Peyer's patch (tissue), 4 donors: ENCODE measurements around the gene BPI.

Source experiments
- POLR2A ChIP-seq, 2 donors: fragments of 450-650 bp; IDR thresholded peaks; one replicate each; pipeline ENCODE4 v1.5.1; 2017; ENCODE audit warnings: antibody characterized with exemption in 2 of 2, mild to moderate bottlenecking in 2 of 2, moderate library complexity in 2 of 2
- TF ChIP-seq, protein P1 (sequence below), 6 experiments: fragments of 450-650 bp in 4 of 6; fragments of 200-600 bp in 2 of 6; sonication (generic) in 1 of 6; IDR thresholded peaks; one replicate each; pipeline ENCODE4 v1.5.1; 2017 to 2019; ENCODE audit warnings: antibody characterized with exemption in 6 of 6, mild to moderate bottlenecking in 3 of 6, moderate library complexity in 1 of 6

DNA sequence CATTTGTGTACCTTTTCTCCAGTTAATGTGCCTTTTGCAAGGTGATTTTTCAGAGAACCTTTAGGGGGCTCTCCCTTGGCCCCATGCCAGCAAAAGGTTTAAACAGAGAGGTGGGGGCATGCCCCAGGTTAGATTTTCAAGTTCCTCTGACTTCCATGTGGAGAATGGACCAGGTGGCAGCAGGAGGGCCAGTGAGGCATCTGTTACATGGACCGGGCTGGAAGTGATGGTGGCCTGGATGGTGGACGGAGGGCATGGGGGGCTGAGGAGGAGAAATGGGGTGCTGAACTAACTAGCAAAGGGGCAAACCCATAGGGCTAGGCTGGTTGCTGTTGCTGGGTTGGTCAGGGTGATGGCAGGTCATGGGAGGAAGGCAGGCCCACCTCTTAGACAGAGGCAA lies 20.7 kb upstream of the BPI start:
- TF ChIP-seq, protein P1, sequence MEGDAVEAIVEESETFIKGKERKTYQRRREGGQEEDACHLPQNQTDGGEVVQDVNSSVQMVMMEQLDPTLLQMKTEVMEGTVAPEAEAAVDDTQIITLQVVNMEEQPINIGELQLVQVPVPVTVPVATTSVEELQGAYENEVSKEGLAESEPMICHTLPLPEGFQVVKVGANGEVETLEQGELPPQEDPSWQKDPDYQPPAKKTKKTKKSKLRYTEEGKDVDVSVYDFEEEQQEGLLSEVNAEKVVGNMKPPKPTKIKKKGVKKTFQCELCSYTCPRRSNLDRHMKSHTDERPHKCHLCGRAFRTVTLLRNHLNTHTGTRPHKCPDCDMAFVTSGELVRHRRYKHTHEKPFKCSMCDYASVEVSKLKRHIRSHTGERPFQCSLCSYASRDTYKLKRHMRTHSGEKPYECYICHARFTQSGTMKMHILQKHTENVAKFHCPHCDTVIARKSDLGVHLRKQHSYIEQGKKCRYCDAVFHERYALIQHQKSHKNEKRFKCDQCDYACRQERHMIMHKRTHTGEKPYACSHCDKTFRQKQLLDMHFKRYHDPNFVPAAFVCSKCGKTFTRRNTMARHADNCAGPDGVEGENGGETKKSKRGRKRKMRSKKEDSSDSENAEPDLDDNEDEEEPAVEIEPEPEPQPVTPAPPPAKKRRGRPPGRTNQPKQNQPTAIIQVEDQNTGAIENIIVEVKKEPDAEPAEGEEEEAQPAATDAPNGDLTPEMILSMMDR (IDR thresholded peaks at IDR 0.05) = no peak
- no peak for TF ChIP-seq POLR2A (IDR thresholded peaks at IDR 0.05)
